Cardiac fibroblast (primary cell): ENCODE measurements around the gene EXOSC7.
A peak's percentile ranks its signal among the peaks of the same experiment; 100 is the strongest.

Experiments
- DNase-seq, 2 donors: peaks; one replicate each; pipeline versions ENCODE4 v3.0.0 to v3.0.0-alpha.2; 2010; ENCODE audit warnings: low read depth in 2 of 2
- H3K4me3 ChIP-seq, 2 donors: replicated peaks in 1 of 2; 1 replicate in 1 of 2; 2 replicates in 1 of 2; pipeline ENCODE4 v1.5.1; 2011; ENCODE audit warnings: low read depth in 2 of 2, low read length in 2 of 2, mild to moderate bottlenecking in 2 of 2, moderate library complexity in 1 of 2
- CTCF ChIP-seq: IDR thresholded peaks from one replicate; pipeline ENCODE4 v1.5.1; 2011; ENCODE audit warnings: low read depth, mild to moderate bottlenecking, low read length, inconsistent platforms

The EXOSC7 gene

GRCh38 chr3:45017821-45018220, 41.8 kb downstream of the EXOSC7 start:
- no peak overlapping the region for H3K4me3 ChIP-seq
- no peak for DNase-seq
- no peak for TF ChIP-seq CTCF

GRCh38 chr3:45020534-45020933, 44.5 kb downstream of the EXOSC7 start:
- TF ChIP-seq CTCF = no peak
- H3K4me3 ChIP-seq = no peak overlapping the region
- no peak for DNase-seq

GRCh38 chr3:45021524-45022297, 45.7 kb downstream of the EXOSC7 start:
- TF ChIP-seq CTCF = no peak

GRCh38 chr3:45023675-45024074, 47.6 kb downstream of the EXOSC7 start:
- no peak for TF ChIP-seq CTCF
- no peak overlapping the region for H3K4me3 ChIP-seq
- no peak for DNase-seq

More at GRCh38 chr3:45021524-45022297, 45.7 kb downstream of the EXOSC7 start:
- peak; percentile 19 to 67 for DNase-seq
- H3K4me3 ChIP-seq = no peak overlapping the region

GRCh38 chr3:45024542-45025255, 48.7 kb downstream of the EXOSC7 start:
- no peak for TF ChIP-seq CTCF
- H3K4me3 ChIP-seq = no peak overlapping the region
- no peak for DNase-seq

GRCh38 chr3:45026038-45026437, 50.0 kb downstream of the EXOSC7 start, which contains the start of gene CLEC3B:
CLEC3B (plus strand) TSS chr3:45026303; CDS start chr3:45026363, 60 bp downstream.
- DNase-seq = peak; percentile 72 to 85
- peak within 1 kb of the TSS in 1 of 2 donors; percentile 24 for H3K4me3 ChIP-seq
- no peak for TF ChIP-seq CTCF
